ENCODE data around the gene KIF26B.

GRCh38 chr1:245325922-245326795, 171.4 kb downstream of the KIF26B start:
- TF ChIP-seq POLR2AphosphoS5 (IDR thresholded peaks at IDR 0.05; ENCODE audit: low read depth, low read length), result no peak
- TF ChIP-seq POLR2A (IDR thresholded peaks at IDR 0.05; ENCODE audit: low read depth, low read length), result no peak
- TF ChIP-seq TAF1 (IDR thresholded peaks at IDR 0.05; ENCODE audit: low read depth, low read length), result no peak
- no peak for TF ChIP-seq SPI1 (IDR thresholded peaks at IDR 0.05; ENCODE audit: low read depth, low read length)
- no peak for TF ChIP-seq PAX5 (IDR thresholded peaks at IDR 0.05; ENCODE audit: insufficient read depth, low read length, severe bottlenecking)
